ENCODE results near the gene RBM10. TPM values are rescaled to one million over a fixed set of nuclear protein-coding genes. Genes with fewer than 3 reads are reported as not detected.
A peak's percentile ranks its signal among the peaks of the same experiment; 100 is the strongest.

RBM10 gene
- total RNA-seq, 2 donors from 2014 or later: 48.3 to 50.6 TPM

DNA sequence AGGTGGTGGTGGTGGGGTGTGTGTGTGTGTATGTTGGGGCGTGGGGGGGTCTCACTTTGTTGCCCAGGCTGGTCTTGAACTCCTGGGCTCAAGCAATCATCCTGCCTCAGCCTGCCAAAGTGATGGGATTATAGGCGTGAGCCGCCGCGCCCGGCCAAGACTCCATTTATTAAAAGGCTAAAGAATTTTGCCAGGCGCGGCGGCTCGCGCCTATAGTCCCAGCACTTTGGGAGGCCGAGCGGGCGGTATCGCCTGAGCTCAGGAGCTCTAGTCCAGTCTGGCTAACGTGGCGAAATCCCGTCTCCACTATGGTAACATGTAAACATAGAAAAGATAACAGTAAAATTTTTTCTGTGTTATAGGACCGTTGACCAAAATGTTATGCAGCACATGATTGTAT lies 44.9 kb downstream of the RBM10 start:
- Histone ChIP-seq H3K36me3 (ENCODE audit: control insufficient read depth, insufficient read depth, low read length) (peaks cover 8% of the 10 kb centered on the region), H3K27ac (ENCODE audit: low read depth, low read length) (no peak overlapping the region), H3K4me1 (ENCODE audit: control insufficient read depth, insufficient read depth, low read length) (no peaks in the 10 kb centered on the region), H3K4me3 (ENCODE audit: low read length) (no peak overlapping the region), H3K27me3 (ENCODE audit: control insufficient read depth, insufficient read depth, low read length, poor library complexity, severe bottlenecking) (peaks cover 9% of the 10 kb centered on the region), H3K9ac (ENCODE audit: extremely low read depth, low read length, poor library complexity, severe bottlenecking) (no peak overlapping the region), H3K9me3 (ENCODE audit: control insufficient read depth, low read length) (no peaks in the 10 kb centered on the region)
- Mint-ChIP-seq H3K27me3 (ENCODE audit: insufficient read depth) (peaks cover 57% of the 10 kb centered on the region), H3K27ac (no peak overlapping the region), H3K4me1 (peaks cover 8% of the 10 kb centered on the region), H3K36me3 (ENCODE audit: low read depth) (peaks cover 15% of the 10 kb centered on the region), H3K9me3 (peaks cover 12% of the 10 kb centered on the region), H3K4me3 (no peak overlapping the region)
- WGBS, 2 experiments (ENCODE audit: insufficient coverage in 1 of 2, insufficient read length in 1 of 2): 87 to 94% methylated on average over 6 to 11 of the region's 19 CpGs
- no peak for DNase-seq
- TF ChIP-seq, protein P1, sequence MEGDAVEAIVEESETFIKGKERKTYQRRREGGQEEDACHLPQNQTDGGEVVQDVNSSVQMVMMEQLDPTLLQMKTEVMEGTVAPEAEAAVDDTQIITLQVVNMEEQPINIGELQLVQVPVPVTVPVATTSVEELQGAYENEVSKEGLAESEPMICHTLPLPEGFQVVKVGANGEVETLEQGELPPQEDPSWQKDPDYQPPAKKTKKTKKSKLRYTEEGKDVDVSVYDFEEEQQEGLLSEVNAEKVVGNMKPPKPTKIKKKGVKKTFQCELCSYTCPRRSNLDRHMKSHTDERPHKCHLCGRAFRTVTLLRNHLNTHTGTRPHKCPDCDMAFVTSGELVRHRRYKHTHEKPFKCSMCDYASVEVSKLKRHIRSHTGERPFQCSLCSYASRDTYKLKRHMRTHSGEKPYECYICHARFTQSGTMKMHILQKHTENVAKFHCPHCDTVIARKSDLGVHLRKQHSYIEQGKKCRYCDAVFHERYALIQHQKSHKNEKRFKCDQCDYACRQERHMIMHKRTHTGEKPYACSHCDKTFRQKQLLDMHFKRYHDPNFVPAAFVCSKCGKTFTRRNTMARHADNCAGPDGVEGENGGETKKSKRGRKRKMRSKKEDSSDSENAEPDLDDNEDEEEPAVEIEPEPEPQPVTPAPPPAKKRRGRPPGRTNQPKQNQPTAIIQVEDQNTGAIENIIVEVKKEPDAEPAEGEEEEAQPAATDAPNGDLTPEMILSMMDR (conservative IDR thresholded peaks at IDR 0.05): no peak

DNA sequence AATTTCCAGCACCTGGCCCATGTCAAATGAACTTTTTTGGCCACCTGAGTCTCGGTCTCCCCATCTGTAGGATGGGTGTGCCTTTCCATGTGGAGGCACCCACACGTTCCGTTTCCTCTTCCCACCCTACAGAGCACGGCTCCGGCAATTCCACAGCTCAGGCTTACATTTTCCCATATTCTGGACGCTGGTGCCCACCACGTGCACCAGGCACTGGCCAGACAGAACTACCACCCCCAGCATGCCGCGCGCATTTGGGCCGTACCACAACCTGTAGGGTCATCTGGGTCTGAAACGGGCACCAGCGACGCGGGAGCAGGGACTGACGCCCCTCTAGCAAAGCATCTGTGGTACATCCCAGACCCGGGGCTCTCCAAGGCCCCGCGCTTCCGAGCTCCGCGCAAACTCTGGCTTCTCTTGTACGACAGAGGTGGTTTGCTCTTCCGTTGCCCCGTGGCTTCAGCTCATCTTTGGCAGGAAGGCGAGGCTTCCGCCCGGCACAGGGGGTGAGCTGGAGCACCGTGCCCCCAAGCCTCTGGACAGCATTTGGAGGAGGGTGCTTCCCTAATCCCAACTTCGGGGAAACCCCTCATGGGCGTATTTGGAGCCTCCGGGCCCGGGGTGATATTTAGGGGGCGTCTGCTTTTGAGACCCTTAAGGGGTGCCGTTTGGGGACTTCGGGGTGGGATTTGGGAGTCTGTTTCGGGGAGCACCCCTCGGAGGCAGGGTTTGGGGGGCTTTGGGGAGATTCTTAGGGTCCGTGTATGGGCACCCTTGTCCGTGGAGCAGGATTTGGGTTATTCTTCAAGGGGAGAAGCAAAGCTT lies 45.6 kb downstream of the RBM10 start:
- no peaks in the 10 kb centered on the region for H3K9me3 ChIP-seq (ENCODE audit: control insufficient read depth, low read length)
- H3K36me3 ChIP-seq (ENCODE audit: control insufficient read depth, insufficient read depth, low read length): peaks cover 10% of the 10 kb centered on the region
- Mint-ChIP-seq H3K4me1 (peaks cover 13% of the 10 kb centered on the region), H3K27me3 (ENCODE audit: insufficient read depth) (peaks cover 57% of the 10 kb centered on the region), H3K27ac (no peak overlapping the region), H3K36me3 (ENCODE audit: low read depth) (peaks cover 19% of the 10 kb centered on the region), H3K4me3 (peak overlapping the region; percentile 65), H3K9me3 (peaks cover 9% of the 10 kb centered on the region)
- TF ChIP-seq, protein P1 (conservative IDR thresholded peaks at IDR 0.05): no peak
- H3K4me3 ChIP-seq (ENCODE audit: low read length): peak overlapping the region; percentile 73
- no peak overlapping the region for H3K9ac ChIP-seq (ENCODE audit: extremely low read depth, low read length, poor library complexity, severe bottlenecking)
- H3K27me3 ChIP-seq (ENCODE audit: control insufficient read depth, insufficient read depth, low read length, poor library complexity, severe bottlenecking): peaks cover 9% of the 10 kb centered on the region
- no peaks in the 10 kb centered on the region for H3K4me1 ChIP-seq (ENCODE audit: control insufficient read depth, insufficient read depth, low read length)
- H3K27ac ChIP-seq (ENCODE audit: low read depth, low read length): no peak overlapping the region
- 0 to 4% methylated on average over 3 to 40 of the region's 40 CpGs for whole genome bisulfite sequencing, 2 experiments (ENCODE audit: insufficient coverage in 1 of 2, insufficient read length in 1 of 2)
- peak; percentile 97 for DNase-seq

DNA sequence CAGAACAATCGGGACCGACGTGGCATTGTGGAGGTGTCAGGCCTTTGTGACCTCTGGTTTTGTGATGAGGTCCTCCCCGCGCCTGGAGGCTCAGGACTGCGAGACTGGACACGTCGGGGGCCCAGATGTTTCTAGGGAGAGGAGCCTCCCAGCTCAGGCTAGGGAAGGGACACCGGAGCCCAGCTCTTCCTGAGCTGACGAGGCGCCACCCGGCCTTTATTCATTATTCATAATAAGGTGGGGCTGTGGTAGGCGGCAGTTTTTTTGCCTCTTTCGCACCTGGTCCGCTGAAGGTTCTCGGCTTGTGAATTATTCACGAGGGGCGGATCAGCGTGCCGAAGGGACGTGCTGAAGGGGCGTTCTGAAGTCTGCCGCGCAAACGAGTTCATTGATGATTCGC lies 46.3 kb downstream of the RBM10 start:
- TF ChIP-seq, protein P1 (conservative IDR thresholded peaks at IDR 0.05): no peak
- no peak overlapping the region for H3K27ac ChIP-seq (ENCODE audit: low read depth, low read length)
- peak; percentile 72 for DNase-seq
- H3K4me1 ChIP-seq (ENCODE audit: control insufficient read depth, insufficient read depth, low read length): no peaks in the 10 kb centered on the region
- Mint-ChIP-seq H3K4me3 (peak overlapping the region; percentile 65), H3K27me3 (ENCODE audit: insufficient read depth) (peaks cover 55% of the 10 kb centered on the region), H3K27ac (no peak overlapping the region), H3K9me3 (peaks cover 6% of the 10 kb centered on the region), H3K4me1 (peaks cover 20% of the 10 kb centered on the region), H3K36me3 (ENCODE audit: low read depth) (peaks cover 22% of the 10 kb centered on the region)
- H3K9ac ChIP-seq (ENCODE audit: extremely low read depth, low read length, poor library complexity, severe bottlenecking): no peak overlapping the region
- H3K9me3 ChIP-seq (ENCODE audit: control insufficient read depth, low read length): no peaks in the 10 kb centered on the region
- peaks cover 9% of the 10 kb centered on the region for H3K27me3 ChIP-seq (ENCODE audit: control insufficient read depth, insufficient read depth, low read length, poor library complexity, severe bottlenecking)
- 1 to 2% methylated on average over 9 to 25 of the region's 26 CpGs for WGBS, 2 experiments (ENCODE audit: insufficient coverage in 1 of 2, insufficient read length in 1 of 2)
- peak overlapping the region; percentile 73 for H3K4me3 ChIP-seq (ENCODE audit: low read length)
- H3K36me3 ChIP-seq (ENCODE audit: control insufficient read depth, insufficient read depth, low read length): peaks cover 7% of the 10 kb centered on the region
